Cardiac muscle cell (in vitro differentiated cells and primary cell): Measurements from ENCODE around the gene ZNF892. TPM values are rescaled to one million over a fixed set of nuclear protein-coding genes. Genes with fewer than 3 reads are reported as not detected.

ENCODE experiments used
- DNase-seq, 2 donors: peaks; one replicate each; pipeline versions ENCODE4 v3.0.0 to v3.0.0-alpha.2; 2010 to 2017; ENCODE audit warnings: low read depth in 1 of 2, low spot score in 1 of 2
- H3K27ac ChIP-seq: fragments of 200-600 bp; sonication (generic); 2 replicates; pipeline ENCODE4 v1.5.1; 2016
- H3K27me3 ChIP-seq: fragments of 200-600 bp; sonication (generic); 2 replicates; pipeline ENCODE4 v1.6.0; 2016; ENCODE audit warnings: control low read depth
- H3K36me3 ChIP-seq: fragments of 200-600 bp; sonication (generic); 2 replicates; pipeline ENCODE4 v1.5.1; 2016; ENCODE audit warnings: control low read depth
- H3K4me1 ChIP-seq: fragments of 200-600 bp; sonication (generic); 2 replicates; pipeline ENCODE4 v1.8.1; 2017; ENCODE audit warnings: low read depth, mild to moderate bottlenecking, mixed run types
- H3K4me3 ChIP-seq: fragments of 200-600 bp; sonication (generic); 2 replicates; pipeline ENCODE4 v1.5.1; 2016; ENCODE audit warnings: mild to moderate bottlenecking
- H3K9me3 ChIP-seq: fragments of 200-600 bp; sonication (generic); 2 replicates; pipeline ENCODE4 v1.5.1; 2017; ENCODE audit warnings: low read depth, mild to moderate bottlenecking, control low read depth
- polyA plus RNA-seq: library from polyadenylated mRNA; unstranded; fragments of >200 nt; fragmentation: Nextera tagmentation; extraction: Ambion mirVana; gene quantifications from 2 replicates; pipeline ENCODE4 v1.2.1, GENCODE V29; 2016
- total RNA-seq: library from RNA; depleted of rRNA; stranded (reverse); fragments of >200 nt; gene quantifications from 2 replicates; pipeline ENCODE4 v1.2.3, GENCODE V29; 2016
- TF ChIP-seq, protein P1 (sequence below): IDR thresholded peaks from 2 replicates; pipeline ENCODE4 v1.5.1; 2012; ENCODE audit warnings: low read depth, mild to moderate bottlenecking, low read length

The ZNF892 gene
- total and polyA plus RNA-seq, 2 experiments from 2014 or later, result 2.6 to 12.6 TPM

DNA sequence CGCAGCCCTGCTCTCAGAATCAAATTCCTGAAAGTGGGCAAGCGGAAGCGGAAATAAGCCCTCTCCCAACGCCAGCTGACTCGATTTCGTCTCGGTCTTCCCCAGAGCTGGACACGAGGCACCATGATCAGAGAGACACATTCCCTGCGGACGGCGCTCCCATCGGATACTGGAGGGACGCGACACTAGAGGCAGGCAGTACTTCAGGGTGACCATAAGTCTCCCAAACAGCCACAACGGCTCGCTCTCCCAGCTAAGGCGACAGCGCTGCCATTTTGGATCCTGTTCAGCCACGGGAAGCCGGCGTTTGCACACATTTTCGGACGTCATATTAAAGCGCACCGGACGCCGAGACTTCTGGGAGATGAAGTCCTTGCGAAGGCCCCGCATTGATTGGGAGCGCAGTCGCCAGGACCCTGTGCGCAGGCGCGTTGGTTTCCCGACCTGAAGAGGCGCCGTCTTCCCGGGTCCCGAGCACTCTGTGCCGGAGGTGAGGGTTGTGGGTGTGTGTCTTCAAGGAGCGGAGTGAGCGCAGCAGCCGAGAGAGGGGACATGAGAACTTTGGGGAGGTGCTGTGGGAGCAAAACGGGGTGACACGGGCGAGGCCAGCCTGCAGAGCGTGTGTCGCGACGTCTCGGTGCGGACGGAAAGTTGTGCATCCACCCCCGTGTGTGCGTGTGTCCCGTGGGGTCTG, 41.8 kb upstream of the ZNF892 start, which contains the start of gene ZNF2:
ZNF2 (plus strand) TSS at position 439 of the 694 bp plus-strand sequence. CDS start 10,418 bp downstream, outside the sequence.
- H3K4me3 ChIP-seq, result peak within 1 kb of the TSS; percentile 75
- no peaks in the 10 kb centered on the region for H3K27me3 ChIP-seq
- no peaks in the 10 kb centered on the region for H3K36me3 ChIP-seq
- peak; percentile 99 for DNase-seq
- H3K27ac ChIP-seq, result peak within 1 kb of the TSS; percentile 96
- H3K9me3 ChIP-seq, result no peaks in the 10 kb centered on the region
- TF ChIP-seq, protein P1, sequence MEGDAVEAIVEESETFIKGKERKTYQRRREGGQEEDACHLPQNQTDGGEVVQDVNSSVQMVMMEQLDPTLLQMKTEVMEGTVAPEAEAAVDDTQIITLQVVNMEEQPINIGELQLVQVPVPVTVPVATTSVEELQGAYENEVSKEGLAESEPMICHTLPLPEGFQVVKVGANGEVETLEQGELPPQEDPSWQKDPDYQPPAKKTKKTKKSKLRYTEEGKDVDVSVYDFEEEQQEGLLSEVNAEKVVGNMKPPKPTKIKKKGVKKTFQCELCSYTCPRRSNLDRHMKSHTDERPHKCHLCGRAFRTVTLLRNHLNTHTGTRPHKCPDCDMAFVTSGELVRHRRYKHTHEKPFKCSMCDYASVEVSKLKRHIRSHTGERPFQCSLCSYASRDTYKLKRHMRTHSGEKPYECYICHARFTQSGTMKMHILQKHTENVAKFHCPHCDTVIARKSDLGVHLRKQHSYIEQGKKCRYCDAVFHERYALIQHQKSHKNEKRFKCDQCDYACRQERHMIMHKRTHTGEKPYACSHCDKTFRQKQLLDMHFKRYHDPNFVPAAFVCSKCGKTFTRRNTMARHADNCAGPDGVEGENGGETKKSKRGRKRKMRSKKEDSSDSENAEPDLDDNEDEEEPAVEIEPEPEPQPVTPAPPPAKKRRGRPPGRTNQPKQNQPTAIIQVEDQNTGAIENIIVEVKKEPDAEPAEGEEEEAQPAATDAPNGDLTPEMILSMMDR, result no peak
- peaks cover 11% of the 10 kb centered on the region for H3K4me1 ChIP-seq

DNA sequence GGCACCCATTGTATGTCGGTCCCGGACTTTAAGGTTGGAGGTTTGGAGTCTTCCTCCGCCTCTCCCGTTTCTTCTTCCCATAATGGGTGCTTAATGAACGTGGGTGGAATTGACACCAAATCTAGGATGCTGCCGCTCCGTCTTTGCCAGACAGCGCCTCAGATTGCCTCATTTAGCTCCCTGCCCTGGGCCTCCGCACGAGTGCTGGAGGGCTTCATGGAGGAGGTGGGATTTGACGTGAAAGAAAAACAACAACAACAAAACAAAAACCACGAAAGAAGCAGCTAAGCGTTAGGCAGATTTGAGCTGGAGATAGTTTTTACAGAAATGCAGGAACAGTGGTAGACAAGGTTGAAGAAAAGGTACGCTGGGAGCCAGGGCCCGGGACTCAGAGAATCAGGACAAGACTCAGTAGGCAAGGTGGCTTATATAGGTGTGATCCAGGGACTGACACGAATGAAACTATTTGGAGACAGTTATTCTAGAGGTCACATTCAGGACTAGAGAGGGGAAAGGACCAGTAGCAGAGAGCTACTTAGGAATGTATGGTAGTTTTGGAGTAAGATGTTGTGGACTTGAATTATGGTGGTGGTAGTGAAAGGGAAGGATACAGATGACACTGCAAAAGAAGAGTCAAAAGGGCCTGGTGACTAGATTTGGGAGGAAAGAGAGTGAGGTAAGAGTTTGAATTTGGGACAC, 41.1 kb upstream of the ZNF892 start:
- peaks cover 11% of the 10 kb centered on the region for H3K4me1 ChIP-seq
- DNase-seq, result no peak
- H3K4me3 ChIP-seq, result peak overlapping the region; percentile 75
- TF ChIP-seq, protein P1, result no peak
- peak overlapping the region; percentile 96 for H3K27ac ChIP-seq
- no peaks in the 10 kb centered on the region for H3K36me3 ChIP-seq
- no peaks in the 10 kb centered on the region for H3K9me3 ChIP-seq
- H3K27me3 ChIP-seq, result no peaks in the 10 kb centered on the region

DNA sequence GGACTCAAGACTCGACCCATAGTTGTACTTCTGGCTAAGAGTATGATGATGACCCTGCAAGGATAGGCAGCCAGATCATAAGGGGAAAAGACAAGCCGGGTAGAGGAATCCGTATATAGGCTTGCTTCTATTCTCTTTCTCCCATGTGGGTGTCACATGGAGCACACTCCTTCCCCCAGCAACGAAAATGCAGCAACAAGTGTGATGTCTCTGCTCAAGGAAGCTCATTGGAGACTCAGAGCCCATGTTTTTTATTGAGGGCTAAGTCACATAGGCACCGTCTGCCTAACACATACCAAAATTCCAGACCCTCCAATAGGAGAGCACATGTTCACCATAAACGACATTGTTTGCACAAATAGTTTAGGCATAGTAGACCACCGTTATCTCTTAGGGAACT, 35.4 kb upstream of the ZNF892 start:
- Histone ChIP-seq H3K9me3 (no peaks in the 10 kb centered on the region), H3K4me3 (no peak overlapping the region), H3K36me3 (no peaks in the 10 kb centered on the region), H3K27ac (no peak overlapping the region), H3K27me3 (no peaks in the 10 kb centered on the region), H3K4me1 (no peaks in the 10 kb centered on the region)
- no peak for DNase-seq
- TF ChIP-seq, protein P1, result no peak

DNA sequence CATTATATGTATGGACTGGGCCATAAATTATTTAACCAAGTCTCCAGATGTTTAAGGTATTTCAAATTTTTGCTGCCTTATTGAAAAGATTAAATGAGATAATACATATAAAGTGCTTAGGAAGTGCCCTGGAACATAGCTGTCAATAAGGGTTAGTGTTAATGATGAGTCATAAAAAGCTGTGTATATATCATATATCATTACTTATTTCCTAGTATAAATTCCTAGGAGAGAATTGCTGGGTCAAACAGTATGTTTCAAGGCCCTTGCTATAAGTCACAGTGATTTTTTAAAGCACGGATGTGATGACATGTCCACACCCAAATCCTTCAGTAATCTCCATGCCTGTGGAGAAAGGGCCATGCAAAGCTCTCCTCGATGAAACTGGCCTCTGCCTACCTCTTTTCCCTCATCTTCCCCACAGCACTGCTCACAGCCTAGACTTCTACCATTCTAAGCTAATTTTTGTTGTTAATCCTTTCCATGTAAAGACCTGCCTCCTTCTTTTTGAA, 33.2 kb upstream of the ZNF892 start:
- no peak overlapping the region for H3K27ac ChIP-seq
- no peaks in the 10 kb centered on the region for H3K36me3 ChIP-seq
- DNase-seq, result no peak
- H3K9me3 ChIP-seq, result no peaks in the 10 kb centered on the region
- TF ChIP-seq, protein P1, result no peak
- no peaks in the 10 kb centered on the region for H3K4me1 ChIP-seq
- H3K27me3 ChIP-seq, result no peaks in the 10 kb centered on the region
- H3K4me3 ChIP-seq, result no peak overlapping the region

DNA sequence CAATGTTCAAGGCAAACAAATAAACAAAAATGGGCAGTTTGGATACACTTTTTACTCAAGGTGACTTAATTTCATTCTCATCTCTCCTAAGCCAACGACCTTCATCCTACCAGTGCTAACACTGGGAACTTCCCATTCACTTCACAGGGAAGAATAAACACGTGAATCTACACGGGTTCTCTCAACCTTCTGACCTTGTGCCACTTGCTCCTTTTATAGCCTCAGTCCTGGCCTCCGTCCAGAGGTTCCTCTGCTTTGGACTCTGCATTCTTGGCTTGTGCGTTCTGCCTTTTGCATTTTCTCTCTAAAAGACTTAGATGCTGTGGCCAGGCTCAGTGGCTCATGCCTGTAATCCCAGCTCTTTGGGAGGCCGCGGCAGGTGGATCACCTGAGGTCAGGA, 27.9 kb upstream of the ZNF892 start:
- no peaks in the 10 kb centered on the region for H3K4me1 ChIP-seq

More for the DNA sequence above, 27.9 kb upstream of the ZNF892 start:
- H3K4me3 ChIP-seq, result no peak overlapping the region
- TF ChIP-seq, protein P1, result no peak
- H3K9me3 ChIP-seq, result no peaks in the 10 kb centered on the region
- no peaks in the 10 kb centered on the region for H3K27me3 ChIP-seq
- H3K27ac ChIP-seq, result no peak overlapping the region
- no peak for DNase-seq
- H3K36me3 ChIP-seq, result peaks cover 18% of the 10 kb centered on the region
